Hematopoietic multipotent progenitor cell treated with erythropoietin and hydrocortisone succinate and interleukin-3 and kit ligand, for 17 days (in vitro differentiated cells): Measurements from ENCODE around the gene PIK3CD.

ENCODE experiments used
- DNase-seq: peaks from one replicate; pipeline ENCODE4 v3.0.0-alpha.2; 2015; ENCODE audit warnings: low spot score

The PIK3CD gene

DNA sequence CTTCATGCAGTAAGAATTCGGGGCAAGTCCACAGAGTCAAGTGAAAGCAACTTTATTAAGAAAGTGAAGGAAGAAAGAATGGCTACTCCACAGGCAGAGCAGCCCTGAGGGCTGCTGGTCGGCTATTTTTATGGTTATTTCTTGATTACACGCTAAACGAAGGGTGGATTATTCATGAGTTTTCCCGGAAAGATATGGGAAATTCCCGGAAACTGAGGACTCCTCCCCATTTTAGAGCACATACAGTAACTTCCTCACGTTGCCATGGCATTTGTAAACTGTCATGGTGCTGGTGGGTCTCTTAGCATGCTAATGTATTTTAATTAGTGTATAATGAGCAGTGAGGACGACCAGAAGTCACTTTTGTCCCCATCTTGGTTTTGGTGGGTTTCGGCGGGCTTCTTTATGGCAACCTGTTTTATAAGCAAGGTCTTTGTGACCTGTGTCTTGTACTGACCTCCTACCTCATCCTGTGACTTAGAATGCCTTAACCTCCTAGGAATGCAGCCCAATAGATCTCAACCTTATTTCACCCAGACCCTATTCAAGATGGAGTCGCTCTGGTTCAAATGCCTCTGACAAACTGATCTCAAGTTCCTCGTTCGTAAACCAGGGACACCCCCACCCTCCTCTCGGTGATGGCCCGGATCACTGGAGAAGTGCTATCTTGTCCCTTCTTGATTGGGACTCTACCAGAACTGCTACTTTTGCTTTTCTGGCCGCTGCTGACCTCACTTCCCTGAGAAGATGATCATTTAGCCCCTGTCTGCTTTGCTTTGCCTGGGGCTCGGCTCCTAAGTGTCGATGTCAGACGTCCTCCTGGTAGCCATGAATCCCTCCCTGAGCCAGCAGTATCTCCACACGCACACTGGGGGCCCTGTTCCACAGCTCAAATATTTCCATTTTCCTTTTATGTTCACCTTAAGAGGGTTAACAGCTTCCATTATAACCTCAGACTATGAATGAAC lies 123.5 kb downstream of the PIK3CD start:
- DNase-seq, result no peak

DNA sequence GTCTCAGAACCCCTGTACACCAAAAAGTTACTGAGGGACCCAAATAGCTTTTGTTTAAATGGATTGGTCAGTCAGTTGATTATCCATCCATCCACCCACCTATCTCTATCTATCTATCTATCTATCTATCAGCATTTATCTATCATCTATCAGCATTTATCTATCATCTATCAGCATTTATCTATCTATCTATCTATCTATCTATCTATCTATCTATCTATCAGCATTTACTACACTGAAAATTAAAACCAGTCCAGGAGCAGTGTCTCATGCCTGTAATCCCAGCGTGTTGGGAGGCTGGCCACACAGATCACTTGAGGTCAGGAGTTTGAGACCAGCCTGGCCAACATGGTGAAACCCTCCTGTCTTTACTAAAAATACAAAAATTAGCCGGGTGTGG lies 125.2 kb downstream of the PIK3CD start:
- no peak for DNase-seq
